Colonic mucosa (tissue), 4 donors: ENCODE results near the gene TAF9B. TPM values are rescaled to one million over a fixed set of nuclear protein-coding genes. Genes with fewer than 3 reads are reported as not detected.
"Not testable (repeated sequence)": the region's sequence is repeated elsewhere in the genome, so short reads cannot be mapped to it uniquely, and the experiment has no call there.

Experiments used
- DNase-seq: peaks from one replicate; pipeline ENCODE4 v3.0.0-alpha.2; 2020
- H3K27ac ChIP-seq: fragments of 200-600 bp; one replicate; pipeline ENCODE4 v1.8.0; 2021
- H3K27me3 ChIP-seq: fragments of 200-600 bp; one replicate; pipeline ENCODE4 v1.8.0; 2021
- H3K36me3 ChIP-seq: fragments of 200-600 bp; one replicate; pipeline ENCODE4 v1.8.0; 2021
- H3K4me1 ChIP-seq: fragments of 200-600 bp; one replicate; pipeline ENCODE4 v1.8.0; 2021; ENCODE audit warnings: mild to moderate bottlenecking
- H3K4me3 ChIP-seq: fragments of 200-600 bp; one replicate; pipeline ENCODE4 v1.8.0; 2021
- H3K9ac ChIP-seq, 2 donors: one replicate each; pipeline ENCODE4 v1.7.0; 2013; ENCODE audit warnings: control low read depth in 2 of 2, low read depth in 2 of 2, low read length in 2 of 2
- H3K9me3 ChIP-seq: fragments of 200-600 bp; one replicate; pipeline ENCODE4 v1.8.0; 2021
- intact Hi-C: fragments of 100-400 bp; cut with DNase I; formaldehyde crosslinking; loops from one replicate; pipeline ENCODE4 v1.14.1; 2022
- total RNA-seq, 2 donors: library from RNA; stranded (reverse); fragmentation: NEBNext Ultra II Directional in 1 of 2; extraction: Animal tissue kit (Norgen Biotek cat#: 25700) in 1 of 2; gene quantifications; one replicate each; pipeline ENCODE4 v1.2.1, GENCODE V29; 2021
- TF ChIP-seq, protein P1 (sequence below): fragments of 200-600 bp; IDR thresholded peaks from one replicate; pipeline ENCODE4 v1.8.0; 2022; ENCODE audit warnings: antibody characterized with exemption, mild to moderate bottlenecking
- donor health status: healthy.
- donor health status: DM: no; HTN: no; CAD: no.
- donor health status: DM: no; HTN: no; CAD: no.

Gene TAF9B, protein sequence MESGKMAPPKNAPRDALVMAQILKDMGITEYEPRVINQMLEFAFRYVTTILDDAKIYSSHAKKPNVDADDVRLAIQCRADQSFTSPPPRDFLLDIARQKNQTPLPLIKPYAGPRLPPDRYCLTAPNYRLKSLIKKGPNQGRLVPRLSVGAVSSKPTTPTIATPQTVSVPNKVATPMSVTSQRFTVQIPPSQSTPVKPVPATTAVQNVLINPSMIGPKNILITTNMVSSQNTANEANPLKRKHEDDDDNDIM
- 1 to 10 TPM; 5.8 to 6.3 TPM for total RNA-seq

DNA sequence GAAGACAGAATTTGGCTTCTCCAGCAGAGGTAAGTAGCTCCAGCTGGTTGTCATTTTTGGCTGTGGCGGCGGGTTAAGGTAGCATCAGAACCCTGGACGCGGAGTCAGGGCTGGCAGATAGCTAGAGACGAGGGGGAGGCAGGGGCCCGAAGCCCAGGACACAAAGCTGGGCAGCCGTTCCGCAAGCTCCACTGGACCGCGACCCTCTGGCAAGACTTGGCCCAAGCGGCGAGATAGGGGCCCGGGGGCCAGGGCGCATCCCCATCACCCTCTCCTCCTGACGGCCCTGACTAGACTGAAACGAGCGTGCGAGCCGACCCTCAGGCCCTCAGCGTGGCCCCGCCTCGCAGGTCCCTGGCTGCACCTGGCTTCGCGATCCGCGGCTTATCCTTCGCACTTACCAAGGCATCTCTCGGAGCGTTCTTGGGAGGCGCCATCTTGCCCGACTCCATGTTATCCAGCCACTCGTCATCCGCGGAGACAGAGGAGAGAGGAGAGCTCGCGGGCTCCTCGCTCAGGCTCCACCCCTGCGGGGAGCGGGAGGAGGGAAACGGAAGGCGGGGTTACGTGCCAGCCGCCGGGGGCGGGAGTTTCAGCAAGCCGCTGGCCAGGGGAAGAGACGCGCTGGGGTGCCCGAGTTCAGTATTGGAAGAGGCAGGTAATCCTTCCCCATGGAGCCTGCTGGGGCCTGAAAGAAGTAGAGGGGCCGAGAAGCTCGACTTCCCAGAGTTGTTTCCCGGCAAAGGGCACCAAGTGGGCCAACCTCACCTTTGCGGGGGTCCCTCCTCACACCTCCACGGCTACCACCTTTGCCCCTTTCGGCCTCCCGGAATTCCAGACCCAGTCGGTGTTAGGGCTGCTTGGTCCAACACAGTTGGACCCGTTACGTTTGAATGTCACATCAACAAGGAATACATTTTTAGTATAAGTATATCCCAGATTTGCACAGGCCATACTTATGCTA is at the start of gene TAF9B:
Gene TAF9B (minus strand): TSS at position 491 of the 964 bp plus-strand sequence. CDS start 39 bp downstream, at position 452.
- Histone ChIP-seq H3K27ac (peak within 1 kb of the TSS; percentile 44), H3K9me3 (no peaks in the 10 kb centered on the region), H3K27me3 (no peaks in the 10 kb centered on the region), H3K4me3 (peak within 1 kb of the TSS; percentile 48), H3K4me1 (no peaks in the 10 kb centered on the region), H3K36me3 (no peaks in the 10 kb centered on the region), H3K9ac (peak within 1 kb of the TSS; percentile 68 to 70)
- TF ChIP-seq, protein P1, sequence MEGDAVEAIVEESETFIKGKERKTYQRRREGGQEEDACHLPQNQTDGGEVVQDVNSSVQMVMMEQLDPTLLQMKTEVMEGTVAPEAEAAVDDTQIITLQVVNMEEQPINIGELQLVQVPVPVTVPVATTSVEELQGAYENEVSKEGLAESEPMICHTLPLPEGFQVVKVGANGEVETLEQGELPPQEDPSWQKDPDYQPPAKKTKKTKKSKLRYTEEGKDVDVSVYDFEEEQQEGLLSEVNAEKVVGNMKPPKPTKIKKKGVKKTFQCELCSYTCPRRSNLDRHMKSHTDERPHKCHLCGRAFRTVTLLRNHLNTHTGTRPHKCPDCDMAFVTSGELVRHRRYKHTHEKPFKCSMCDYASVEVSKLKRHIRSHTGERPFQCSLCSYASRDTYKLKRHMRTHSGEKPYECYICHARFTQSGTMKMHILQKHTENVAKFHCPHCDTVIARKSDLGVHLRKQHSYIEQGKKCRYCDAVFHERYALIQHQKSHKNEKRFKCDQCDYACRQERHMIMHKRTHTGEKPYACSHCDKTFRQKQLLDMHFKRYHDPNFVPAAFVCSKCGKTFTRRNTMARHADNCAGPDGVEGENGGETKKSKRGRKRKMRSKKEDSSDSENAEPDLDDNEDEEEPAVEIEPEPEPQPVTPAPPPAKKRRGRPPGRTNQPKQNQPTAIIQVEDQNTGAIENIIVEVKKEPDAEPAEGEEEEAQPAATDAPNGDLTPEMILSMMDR: no peak
- intact Hi-C loops: no loop called here
- DNase-seq: peak; percentile 85

DNA sequence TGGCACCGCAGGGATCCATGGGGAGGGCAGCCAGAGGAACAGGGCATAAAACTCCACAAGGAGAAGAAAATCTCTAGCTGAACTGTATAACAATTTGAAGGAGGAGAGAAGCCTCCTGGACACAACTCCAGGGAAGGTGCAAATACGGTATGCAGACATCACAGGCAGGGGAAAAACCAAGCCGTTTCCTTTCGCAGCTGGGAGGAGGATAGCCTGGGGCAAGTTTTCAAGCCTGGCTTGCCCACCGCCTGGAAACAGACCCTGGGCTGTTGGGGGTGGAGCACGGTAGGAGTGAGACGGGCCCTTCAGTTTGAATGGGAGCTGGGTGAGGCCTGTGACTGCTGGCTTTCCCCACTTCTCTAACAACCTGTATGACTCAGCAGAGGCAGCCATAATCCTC is 43.4 kb upstream of the TAF9B start:
- TF ChIP-seq, protein P1: no peak
- H3K36me3 ChIP-seq: no peaks in the 10 kb centered on the region
- no peak overlapping the region for H3K27ac ChIP-seq
- intact Hi-C loops: no loop called here
- H3K9ac ChIP-seq: no peak overlapping the region
- no peak for DNase-seq
- no peak overlapping the region for H3K4me3 ChIP-seq
- H3K4me1 ChIP-seq: no peaks in the 10 kb centered on the region
- H3K9me3 ChIP-seq: no peaks in the 10 kb centered on the region
- H3K27me3 ChIP-seq: no peaks in the 10 kb centered on the region

DNA sequence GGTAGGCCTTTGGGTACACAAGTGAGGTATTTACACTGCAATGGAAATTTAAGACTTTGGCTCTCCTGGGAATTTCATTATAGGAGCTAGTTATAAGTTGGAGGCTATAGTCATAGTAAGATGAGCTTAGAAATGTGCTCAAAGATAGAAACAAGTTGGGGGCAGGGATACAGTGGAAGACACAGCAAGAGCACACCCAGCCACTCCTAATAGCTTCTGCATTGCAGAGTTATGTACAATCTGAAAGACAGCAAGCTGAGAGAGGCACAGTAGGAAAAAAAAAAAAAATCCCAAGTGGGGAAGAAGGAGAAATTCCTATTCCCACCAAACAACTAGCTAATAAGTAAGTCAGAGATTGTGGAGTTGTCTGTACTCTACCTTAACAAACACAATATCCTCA is 41.9 kb upstream of the TAF9B start:
- intact Hi-C loops: no loop called here
- Histone ChIP-seq H3K9ac (no peak overlapping the region), H3K27ac (no peak overlapping the region), H3K4me3 (no peak overlapping the region), H3K36me3 (no peaks in the 10 kb centered on the region), H3K27me3 (no peaks in the 10 kb centered on the region), H3K9me3 (no peaks in the 10 kb centered on the region), H3K4me1 (no peaks in the 10 kb centered on the region)
- no peak for DNase-seq
- TF ChIP-seq, protein P1: no peak

DNA sequence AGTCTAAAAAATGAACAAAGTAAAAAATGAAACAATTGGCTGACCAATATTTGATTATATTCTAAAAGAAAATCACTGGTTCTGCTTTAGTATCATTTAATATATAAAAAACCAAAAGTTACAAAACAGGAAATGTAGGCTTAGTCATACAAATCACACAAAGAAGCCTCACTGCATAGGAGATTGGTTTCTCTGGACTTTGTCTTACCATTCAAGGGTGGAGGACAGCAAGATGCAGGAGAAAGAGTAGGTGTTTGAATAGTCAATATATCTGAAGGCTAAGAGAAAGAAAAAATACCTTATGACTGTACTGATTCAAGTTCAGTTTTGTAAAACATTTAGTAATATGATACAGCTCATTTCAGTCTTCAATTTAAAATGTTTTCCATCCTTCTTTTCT is 28.6 kb upstream of the TAF9B start:
- Histone ChIP-seq H3K9ac (no peak overlapping the region), H3K27me3 (no peaks in the 10 kb centered on the region), H3K4me1 (no peaks in the 10 kb centered on the region), H3K36me3 (no peaks in the 10 kb centered on the region), H3K27ac (no peak overlapping the region), H3K4me3 (no peak overlapping the region), H3K9me3 (no peaks in the 10 kb centered on the region)
- TF ChIP-seq, protein P1: no peak
- DNase-seq: no peak
- intact Hi-C loops: no loop called here

DNA sequence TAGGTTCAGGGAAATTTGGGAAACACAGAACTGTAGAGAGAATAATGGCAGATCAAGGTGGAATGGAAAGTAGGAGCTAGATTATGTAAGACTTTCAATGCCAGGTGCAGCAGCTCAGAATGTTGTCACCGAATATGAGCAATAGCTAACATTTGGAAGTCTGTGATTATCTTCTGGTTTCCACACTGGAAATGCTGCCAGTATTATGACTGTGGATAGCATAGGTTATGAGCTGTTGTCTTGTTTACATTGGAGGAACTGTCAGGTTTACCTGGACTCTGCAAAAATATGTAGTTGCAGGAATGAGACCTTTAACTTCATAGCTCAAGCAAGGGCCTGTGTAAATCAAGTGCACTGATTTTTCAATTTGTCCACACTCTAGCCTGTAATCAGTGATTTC is 26.0 kb upstream of the TAF9B start:
- H3K9me3 ChIP-seq: no peaks in the 10 kb centered on the region
- TF ChIP-seq, protein P1: no peak
- intact Hi-C loops: no loop called here
- DNase-seq: no peak
- H3K27ac ChIP-seq: no peak overlapping the region
- H3K36me3 ChIP-seq: no peaks in the 10 kb centered on the region
- no peak overlapping the region for H3K4me3 ChIP-seq
- H3K4me1 ChIP-seq: no peaks in the 10 kb centered on the region
- H3K27me3 ChIP-seq: no peaks in the 10 kb centered on the region
- H3K9ac ChIP-seq: no peak overlapping the region

DNA sequence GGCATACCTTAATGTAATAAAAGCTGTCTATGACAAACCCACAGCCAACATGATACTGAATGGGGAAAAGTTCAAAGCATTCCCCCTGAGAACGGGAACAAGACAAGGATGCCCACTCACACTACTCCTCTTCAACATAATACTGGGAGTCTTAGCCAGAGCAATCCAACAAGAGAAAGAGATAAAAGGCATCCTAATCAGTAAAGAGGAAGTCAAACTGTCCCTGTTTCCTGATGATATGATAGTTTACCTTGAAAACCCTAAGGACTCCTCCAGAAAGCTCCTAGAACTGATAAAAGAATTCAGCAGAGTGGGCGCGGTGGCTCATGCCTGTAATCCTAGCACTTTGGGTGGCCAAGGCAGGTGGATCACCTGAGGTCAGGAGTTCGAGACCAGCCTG is 23.7 kb upstream of the TAF9B start:
- H3K4me1 ChIP-seq, H3K27ac ChIP-seq, H3K4me3 ChIP-seq, H3K36me3 ChIP-seq, H3K9ac ChIP-seq, intact Hi-C loops, H3K9me3 ChIP-seq, DNase-seq, H3K27me3 ChIP-seq: not testable (repeated sequence)

DNA sequence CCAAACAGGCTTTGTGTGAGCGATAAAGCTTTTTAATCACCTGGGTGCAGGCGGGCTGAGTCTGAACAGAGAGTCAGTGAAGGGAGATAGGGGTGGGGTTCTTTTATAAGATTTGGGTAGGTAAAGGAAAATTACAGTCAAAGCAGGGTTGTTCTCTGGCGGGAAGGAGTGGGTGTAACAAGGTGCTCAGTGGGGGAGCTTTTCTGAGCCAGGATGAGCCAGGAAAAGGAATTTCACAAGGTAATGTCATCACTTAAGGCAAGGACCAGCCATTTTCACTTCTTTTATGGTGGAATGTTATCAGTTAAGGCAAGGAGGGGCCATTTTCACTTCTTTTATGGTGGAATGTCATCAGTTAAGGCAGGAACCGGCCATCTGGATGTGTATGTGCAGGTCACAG is 21.3 kb upstream of the TAF9B start:
- H3K4me1 ChIP-seq, H3K9me3 ChIP-seq, intact Hi-C loops, H3K36me3 ChIP-seq, H3K27ac ChIP-seq, H3K4me3 ChIP-seq, DNase-seq, H3K9ac ChIP-seq, H3K27me3 ChIP-seq: not testable (repeated sequence)

DNA sequence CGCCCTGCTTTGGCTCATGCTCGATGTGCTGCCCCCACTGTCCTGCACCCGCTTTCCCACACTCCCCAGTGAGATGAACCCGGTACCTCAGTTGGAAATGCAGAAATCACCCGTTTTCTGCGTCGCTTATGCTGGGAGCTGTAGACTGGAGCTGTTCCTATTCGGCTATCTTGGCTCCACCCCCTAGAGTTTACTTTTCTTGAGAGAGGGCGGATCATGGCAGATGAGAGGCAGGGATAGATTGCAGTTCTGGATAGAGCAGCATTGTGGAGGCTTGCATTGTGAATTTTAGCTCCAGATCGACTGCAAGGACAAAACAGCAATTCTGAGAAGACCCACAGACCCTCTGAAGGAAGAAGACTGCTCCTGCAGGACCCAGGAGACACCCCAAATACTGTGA is 18.4 kb upstream of the TAF9B start:
- H3K27ac ChIP-seq, H3K9ac ChIP-seq, H3K9me3 ChIP-seq, H3K4me1 ChIP-seq, H3K27me3 ChIP-seq, intact Hi-C loops, H3K4me3 ChIP-seq, DNase-seq, H3K36me3 ChIP-seq: not testable (repeated sequence)
